ENCODE results near the gene TFF3.

The TFF3 gene

DNA sequence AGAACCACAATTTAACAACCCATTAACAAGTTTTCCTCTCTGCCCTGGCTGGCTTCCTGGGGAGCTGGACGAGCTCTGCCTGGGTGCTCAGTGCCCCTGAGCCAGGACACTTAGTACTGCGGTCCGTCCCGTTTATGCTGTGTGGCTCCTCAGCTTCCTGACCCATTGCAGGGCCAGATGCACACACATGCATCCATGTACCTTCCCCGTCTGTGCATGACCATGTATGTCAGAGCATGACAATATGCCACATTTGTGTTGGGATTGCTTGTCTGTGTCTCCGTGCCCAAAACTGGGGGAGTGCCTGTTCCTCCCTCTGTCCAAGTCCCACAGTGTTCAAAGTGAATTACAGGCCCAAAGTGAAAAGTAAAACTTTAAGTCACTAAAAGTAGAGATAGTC is 9.7 kb upstream of the TFF3 start:
- FAIRE-seq (no peak), DNase-seq (ENCODE audit: insufficient read length, low spot score) (no peak)

DNA sequence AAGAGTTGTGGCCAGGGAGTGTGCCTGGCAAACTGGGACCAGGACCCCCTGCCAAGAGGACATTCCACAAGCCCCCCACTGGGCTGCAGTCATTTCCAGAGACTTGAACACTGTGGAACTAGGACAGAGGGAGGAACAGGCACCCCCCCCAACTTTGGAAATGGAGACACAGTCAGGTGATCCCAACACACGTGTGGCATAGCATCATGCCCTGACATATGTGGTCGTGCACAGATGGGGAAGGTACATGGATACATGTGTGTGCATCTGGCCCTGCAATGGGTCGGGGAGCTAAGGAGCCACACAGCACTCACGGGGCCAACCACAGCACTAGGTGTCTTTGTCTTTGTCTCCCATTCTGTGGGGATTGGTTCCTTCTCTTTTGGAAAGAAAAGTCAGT is 6.6 kb upstream of the TFF3 start:
- FAIRE-seq, result no peak
- DNase-seq (ENCODE audit: insufficient read length, low spot score), result no peak

DNA sequence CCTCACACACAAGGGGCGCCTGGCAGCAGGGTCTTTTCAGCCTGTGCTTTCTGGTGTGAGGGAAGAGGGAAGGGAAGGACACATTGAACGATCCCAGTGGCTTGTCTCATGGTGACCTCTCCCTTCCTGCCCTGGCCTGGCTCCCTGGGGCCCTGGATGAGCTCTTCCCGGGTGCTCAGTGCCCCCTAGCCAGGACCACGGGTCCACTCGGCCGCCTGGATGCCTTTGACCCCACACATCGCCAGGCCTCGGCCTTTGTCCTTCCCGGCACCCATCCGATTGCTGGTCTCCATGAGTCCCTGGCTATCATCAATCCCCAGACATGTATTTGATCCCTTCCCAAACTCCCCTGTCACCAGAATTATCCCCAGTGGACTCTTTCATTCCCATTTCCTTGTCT is 6.0 kb upstream of the TFF3 start:
- FAIRE-seq (no peak), DNase-seq (ENCODE audit: insufficient read length, low spot score) (no peak)

DNA sequence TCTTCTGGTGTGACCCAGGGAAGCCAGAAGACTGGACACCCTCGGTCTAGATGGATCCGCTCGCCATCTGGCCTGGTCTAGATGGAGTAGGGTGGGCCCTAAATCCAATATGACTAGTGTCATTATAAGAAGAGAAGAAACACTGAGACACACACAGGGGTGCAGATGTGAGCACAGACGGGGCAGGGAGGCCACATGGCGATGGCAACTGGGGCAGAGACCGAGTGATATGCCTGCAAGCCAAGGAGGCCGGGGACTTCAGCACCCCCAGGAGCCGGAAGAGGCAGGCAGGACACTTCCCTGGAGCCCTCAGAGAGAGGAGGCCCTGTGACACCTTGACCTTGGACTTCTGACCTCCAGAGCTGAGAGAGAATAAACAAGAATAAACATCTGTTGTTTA is 5.6 kb upstream of the TFF3 start:
- FAIRE-seq (no peak), DNase-seq (ENCODE audit: insufficient read length, low spot score) (no peak)

DNA sequence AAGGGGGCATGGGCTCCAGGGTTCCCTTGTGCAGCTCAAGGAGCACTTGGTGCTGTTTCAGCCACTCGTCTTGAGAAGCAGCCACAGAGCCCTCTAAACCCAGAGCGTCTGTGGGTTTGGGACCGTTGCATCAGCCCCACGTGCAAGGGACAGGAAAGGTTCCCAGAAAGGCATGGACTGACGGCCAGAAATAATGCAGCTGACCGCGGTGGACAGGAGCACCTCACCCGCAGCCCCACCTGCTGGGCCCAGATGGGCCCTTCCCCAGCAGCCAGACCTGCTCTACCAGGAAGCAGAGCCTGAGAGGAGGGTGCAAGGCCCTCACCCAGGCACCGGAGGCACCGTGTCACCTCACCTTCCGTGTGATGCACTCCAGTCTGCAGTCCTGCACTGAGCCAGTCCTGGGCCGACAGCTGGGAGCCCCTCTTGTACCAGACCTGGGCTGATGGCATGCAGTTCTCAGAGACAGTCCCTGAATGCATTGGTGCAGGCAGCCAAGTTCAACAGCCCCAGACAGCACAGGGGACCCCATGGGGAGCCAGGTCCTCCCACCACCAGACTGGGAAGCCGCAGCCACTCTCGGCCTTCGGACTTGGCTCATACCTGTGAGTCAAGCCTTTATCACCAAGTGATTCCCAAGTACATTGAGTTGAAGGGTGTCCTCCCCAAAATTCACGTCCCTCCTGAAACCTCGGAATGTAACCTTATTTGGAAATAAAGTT is 4.8 kb upstream of the TFF3 start:
- DNase-seq (ENCODE audit: insufficient read length, low spot score), result no peak
- FAIRE-seq, result no peak

DNA sequence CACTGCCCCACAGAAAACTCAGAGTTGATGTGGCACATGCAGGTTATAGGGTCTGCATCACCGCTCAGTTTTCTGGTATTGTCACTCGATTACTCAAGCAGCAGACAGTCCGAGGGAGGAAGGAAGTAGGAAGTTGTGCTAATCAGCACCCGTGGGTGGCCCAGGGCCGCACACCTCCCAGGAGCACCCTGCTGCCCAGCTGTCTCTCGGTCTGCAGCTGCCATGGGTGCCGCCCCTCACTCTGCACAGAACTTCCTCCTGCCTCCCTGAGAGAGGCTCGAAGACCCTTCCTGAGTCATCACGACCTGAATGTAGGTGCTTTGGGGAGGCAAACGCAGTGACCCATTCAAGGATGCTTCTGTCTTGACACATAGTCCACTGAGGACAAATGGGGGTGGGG is 4.2 kb upstream of the TFF3 start:
- FAIRE-seq (no peak), DNase-seq (ENCODE audit: insufficient read length, low spot score) (no peak)

DNA sequence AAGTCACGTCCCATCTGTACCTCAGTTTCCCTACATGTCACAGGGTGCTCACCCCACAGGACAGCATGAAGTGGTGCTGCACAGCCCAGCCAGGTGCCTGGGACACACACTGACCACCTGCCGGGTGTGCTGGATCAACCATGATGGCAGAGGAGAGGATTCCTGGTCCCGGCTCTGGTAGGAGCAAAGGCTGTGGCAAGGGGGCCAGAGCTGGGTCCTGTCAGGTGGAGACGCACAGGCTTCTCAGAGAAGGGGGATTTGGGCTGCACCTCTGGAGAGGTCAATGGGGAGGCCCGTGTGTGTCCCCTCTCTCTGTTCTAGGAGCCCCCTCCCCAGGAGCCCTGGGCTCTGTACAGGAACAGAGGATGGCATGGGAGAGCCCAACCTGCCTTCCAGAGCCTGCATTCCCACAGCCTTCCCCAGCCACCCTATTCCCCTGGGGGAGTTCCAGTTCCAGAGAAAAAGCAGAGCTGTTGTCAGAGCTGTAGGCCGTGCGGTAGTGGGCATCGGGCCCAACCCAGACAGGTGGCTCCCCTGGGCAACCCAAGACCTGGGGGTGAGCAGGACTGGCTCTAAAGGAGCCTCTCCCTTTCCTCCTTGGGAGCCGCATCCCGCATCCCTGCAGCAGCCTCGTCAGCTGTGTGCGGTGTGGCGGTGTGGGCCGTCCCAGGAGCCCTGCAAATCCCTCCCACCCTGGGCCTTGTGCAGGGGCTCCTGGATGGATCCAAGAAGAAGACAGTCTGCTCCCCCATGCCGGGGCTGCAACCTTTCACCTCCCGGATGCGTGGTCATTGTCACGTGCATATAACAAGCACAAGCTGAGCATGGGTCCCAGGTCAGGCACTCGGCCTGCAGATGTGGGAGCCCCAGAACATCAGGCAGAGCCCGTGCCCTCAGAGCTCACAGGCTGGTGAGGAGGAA is 2.9 kb upstream of the TFF3 start:
- DNase-seq (ENCODE audit: insufficient read length, low spot score) (no peak), FAIRE-seq (no peak)

DNA sequence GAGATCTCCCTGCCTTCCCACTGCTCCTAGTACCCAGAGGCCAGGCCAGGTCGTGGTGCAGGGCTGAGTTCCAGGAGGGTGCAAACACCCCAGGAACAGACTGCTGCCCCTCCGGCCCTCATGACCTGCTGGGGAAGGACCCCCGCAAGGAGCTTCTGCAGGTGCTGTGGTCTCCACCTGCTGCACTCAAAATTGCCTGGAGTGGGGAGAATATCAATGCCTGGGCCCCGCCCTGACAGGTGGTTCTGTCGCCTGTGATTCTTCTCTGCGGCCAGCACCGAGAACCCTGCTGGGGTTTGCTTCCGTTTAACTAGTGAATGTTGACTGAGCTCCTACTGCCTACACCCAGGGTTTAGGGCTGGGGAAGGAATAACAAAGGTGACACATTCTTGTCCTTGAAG is 2.1 kb upstream of the TFF3 start:
- no peak for FAIRE-seq
- DNase-seq (ENCODE audit: insufficient read length, low spot score), result no peak

DNA sequence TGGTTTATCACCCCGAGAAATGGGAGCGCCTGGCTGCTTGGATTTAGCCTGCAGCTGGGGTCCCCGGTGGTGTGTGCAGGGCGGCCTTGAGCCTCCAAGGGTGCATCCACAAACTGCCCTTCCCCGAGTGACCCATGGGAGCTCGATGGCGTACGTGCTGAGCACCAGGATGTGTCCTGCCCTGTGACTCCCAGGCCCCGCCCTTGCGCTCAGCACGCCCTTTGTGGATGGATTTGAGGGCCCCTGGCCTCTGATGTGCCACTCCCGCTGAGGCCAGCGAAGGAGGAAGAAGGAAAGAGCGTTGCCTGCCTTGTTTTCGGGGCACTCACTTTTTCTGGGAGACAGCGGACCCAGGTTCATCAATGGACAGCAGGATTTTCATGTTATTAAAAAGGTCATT is 1.7 kb upstream of the TFF3 start:
- FAIRE-seq (no peak), DNase-seq (ENCODE audit: insufficient read length, low spot score) (no peak)

DNA sequence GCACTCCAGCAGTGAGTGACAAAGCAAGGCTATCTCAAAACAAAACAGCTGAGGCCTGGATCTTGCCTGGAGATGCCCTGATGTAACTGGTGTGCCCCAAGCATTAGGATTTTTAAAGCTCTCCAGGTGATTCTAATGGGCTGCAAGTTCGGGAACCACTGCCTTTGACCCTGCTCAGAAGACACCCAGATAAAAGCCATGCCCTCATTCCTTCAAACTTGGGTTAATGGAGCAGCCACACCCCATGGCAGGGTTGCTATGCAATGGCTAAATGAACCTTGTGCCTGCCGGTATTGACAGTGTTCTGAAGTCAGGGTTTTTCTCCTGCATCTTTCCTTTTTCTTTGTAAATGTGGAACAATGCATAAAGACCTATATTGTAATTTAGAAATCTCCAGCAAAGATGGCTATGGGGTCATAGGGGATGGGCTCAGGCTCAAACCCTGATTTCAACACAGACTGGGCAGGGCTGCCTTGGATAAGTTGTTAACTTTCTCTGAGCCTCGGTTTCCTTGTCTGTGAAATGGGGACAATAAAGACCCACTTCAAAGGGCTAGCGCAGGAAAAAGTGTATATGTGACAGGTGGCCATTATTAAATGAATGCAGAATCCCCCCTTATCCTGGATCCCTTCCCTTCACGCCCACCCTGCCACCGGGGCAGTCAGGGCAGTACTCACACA is 453 bp downstream of the TFF3 start:
- FAIRE-seq, result no peak
- DNase-seq (ENCODE audit: insufficient read length, low spot score), result no peak

DNA sequence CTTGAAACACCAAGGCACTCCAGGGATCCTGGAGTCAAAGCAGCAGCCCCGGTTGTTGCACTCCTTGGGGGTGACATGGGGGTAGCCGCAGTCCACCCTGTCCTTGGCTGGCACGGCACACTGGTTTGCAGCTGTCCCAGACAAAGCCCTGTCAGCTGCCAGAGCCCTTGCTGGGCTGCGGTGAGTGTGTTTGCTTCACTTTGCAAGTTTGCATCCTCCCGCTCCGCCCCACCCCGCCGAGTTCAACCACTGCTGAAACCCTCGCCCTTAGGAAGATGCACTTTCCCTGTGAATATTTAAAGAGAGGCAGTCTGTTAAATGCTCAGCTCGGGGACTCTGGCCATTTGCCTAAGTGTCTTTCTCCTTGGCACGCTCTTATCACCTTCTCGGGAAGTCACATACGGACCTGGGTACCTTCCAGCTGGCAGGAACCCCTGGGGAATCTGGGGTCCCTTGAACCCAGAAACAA is 1.7 kb downstream of the TFF3 start:
- FAIRE-seq (no peak), DNase-seq (ENCODE audit: insufficient read length, low spot score) (no peak)

DNA sequence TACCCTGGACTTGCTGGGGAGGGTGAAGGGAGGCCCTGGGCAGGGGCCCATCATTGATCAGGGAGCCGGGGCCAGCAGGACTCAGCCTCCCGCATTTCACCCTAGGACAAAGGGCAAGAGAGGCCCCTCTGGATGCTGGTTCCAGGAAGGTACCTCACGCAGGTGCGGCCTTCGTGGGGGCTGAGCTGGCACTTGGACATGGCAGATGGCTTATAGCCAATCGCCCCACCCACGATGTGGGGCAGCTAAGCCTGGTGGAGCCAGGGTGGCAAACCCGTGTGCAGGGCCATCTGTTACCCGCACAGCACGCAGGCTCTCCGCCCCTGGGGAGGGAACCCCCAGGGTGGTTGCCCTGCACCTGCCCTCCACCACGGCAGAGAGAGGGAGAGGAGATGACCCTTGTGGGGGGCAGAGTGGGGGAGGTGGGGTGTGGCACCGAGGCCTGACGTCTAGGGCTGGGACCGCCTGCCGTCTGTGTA is 2.5 kb downstream of the TFF3 start:
- FAIRE-seq (no peak), DNase-seq (ENCODE audit: insufficient read length, low spot score) (no peak)

DNA sequence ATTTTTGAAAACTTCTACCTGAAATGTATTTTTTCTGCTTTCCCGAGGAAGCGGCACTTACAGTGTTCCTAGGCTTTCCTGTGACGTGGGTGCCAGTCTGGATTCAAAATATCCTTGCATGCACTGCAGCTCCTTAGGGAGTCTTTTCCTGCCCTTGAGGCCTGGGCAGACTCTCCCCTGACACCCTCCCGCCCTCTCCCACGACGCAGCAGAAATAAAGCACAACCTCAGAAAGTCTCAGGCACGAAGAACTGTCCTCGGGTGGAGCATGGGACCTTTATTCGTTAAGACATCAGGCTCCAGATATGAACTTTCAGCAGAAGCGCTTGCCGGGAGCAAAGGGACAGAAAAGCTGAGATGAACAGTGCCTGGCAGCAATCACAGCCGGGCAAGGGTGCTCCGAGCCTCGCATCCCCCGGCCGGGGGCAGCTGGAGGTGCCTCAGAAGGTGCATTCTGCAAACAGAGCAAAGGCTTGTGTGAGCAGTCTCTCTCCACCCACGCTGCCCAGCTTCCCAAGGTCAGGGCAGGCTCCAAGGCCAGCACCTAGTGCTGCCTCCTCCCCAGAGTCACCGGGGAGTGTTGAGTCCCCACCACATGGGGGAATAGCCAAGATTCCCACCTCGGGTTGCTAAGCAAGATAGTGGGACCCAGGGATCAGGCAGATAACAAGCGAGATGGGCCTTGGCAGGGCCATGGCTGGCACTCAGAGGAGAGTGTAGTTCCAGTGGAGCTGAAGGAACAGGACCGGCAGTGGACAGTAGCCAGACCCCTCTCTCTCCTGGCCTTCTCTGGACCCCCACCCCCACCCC is 3.2 kb downstream of the TFF3 start:
- no peak for DNase-seq (ENCODE audit: insufficient read length, low spot score)

DNA sequence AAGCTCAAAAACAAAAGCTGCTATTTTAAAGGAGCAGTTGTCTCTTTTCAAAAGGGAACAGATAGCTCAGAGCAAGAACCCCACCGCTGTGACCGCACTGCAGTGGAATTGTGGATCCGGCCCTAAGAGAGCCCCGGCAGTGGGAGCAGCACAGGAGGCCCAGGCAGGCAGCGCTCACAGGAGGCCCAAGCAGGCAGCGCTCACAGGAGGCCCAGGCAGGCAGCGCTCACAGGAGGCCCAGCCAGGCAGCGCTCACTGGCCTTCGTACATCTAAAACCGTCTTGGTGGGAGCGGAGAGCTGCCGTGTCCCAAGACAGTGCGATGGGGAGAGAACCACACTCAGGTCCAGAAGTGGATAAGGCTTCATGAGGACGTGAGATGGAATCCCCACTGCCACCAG is 4.0 kb downstream of the TFF3 start:
- no peak for DNase-seq (ENCODE audit: insufficient read length, low spot score)
- no peak for FAIRE-seq

More for the DNA sequence above, 3.2 kb downstream of the TFF3 start:
- FAIRE-seq, result no peak

DNA sequence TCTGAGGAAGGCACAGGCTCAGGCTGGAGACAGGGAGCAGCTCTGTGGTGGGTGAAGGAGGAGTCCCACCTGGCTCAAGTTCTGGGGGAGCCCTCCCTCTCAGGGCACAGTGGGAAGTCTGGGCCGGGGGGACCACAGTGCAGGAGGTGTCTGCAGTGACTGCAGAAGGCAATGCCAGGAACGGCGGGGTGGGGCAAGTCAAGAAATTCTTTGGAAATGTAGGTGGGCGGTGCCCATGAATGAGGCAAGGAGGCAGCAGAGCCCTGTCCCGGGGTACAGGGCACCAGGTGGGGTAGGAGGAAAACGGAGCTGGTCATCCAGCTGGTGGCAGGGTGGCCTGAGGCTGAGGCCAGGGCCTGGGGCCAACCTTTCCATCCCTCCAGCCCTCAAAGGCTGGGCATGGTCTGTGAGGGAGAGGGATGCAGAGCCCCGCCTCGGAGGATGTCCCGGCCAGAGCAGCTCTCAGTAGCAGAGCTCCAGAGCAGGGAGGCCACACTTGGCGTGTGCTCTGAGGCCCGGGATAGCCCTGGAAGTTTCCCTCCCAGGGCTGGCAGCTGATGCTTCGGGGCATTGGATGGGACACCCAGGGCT is 4.7 kb downstream of the TFF3 start:
- no peak for FAIRE-seq

DNA sequence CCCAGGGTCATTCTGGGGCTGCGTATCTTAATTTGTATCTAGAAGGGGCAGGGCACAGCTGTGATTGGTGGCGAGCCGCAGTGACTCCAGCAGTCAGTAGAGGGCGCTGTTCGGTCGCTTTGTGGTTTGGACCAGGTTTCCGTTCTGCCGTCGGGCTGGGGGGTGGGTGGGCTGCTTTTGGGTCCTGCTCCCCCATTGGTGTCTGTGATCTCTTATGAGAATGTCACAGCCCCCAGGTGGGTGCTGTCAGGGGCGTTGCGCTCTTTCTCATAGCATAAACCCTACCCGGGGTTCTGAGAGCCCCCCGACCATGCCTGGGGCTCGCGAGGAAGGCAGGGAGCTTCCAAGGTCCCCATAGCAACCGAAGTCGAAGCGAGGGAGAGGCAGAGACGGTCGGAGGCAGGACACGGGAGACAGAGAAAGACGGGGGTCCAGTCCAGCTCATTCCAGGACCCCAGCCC is 5.4 kb downstream of the TFF3 start:
- FAIRE-seq (no peak), DNase-seq (ENCODE audit: insufficient read length, low spot score) (peak; percentile 63)

More for the DNA sequence above, 4.7 kb downstream of the TFF3 start:
- no peak for DNase-seq (ENCODE audit: insufficient read length, low spot score)

DNA sequence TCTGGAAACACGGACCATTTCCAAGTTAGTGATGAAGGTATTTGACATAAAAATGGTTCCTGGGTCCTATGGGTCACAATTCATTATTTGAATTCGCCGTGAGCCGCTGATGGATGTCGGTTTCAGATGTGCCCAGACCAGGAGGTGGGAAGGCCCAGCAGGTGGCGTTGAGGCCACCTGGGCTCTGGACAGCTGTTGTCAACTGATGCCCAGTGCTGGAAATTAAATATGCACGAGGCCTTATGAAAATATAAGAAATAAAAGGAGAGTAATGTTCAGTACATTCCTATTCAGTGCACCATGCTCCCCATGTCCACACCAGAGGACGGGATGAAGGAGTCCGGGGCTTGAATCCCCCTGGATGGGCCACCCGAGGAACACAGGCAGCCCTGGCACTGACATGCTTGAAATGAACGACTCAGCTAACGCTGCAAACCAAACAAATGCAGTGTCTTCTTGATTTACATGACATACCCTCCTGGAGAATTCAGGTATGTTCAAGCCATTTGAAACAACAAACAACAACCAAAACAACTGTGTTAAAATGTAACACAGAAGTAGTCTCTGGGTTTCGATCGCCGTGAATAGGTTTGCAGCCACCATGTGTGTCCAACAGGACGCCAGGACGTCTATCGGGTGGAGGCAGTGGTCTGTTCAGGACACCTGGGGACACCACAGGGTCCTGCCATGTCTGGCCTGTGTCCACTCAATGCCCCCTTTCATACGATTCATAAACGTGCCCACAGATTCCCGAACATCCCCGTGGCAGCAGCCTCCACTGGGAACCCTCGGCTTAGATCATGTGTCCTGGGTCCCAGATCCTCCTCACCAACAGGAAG is 6.1 kb downstream of the TFF3 start:
- FAIRE-seq, result no peak
- DNase-seq (ENCODE audit: insufficient read length, low spot score), result no peak

DNA sequence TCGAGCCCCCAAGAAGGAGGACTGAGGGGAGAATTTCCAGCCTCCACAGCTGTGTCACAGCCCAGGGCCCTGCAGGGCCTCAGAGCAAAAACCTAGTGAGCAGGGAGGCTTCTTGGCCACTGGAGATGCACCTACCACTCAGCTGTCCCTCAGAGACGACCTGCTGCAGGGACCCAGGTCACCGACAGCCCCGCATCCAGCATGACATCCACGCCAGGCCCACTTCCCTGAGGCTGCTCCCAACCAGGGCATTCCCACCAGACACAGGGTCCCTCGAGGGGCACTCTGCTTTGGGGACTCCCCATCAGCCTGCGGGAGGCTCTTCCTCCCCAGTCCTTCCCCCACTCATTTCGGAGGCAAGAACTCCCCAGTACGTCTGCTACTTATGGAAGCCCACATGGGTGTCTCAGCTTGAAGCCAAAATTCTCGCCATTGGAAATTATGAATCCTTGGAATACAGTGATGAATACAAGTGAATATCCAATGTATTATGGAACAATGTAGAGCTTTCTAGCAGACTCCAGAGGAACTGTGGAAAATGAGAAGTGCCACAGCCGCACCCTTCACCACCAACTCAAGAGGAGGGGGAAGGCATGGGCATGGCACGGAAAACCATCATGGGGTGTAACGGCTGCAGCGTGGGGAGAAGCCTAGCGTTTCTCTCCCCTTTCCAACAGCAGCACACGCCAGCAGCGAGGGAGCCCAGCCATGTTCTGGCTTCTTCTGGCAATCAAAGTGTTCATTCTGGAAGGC is 6.9 kb downstream of the TFF3 start:
- DNase-seq (ENCODE audit: insufficient read length, low spot score) (no peak), FAIRE-seq (no peak)

Measured in GM19239 (cell line).